B cell (primary cell): ENCODE measurements around the gene KCTD5. TPM values are rescaled to one million over a fixed set of nuclear protein-coding genes. Genes with fewer than 3 reads are reported as not detected.

ENCODE experiments used
- ATAC-seq: fragments of 200-7000 bp; cut with Tn5 transposase; one replicate; pipeline ENCODE4 v1.10.0; 2021; ENCODE audit warnings: low read depth, mild to moderate bottlenecking, moderate number of reproducible peaks, moderate library complexity
- CTCF ChIA-PET: fragments of 350-600 bp; sonication (Branson Sonifier 250); formaldehyde crosslinking; loops from one replicate; lab custom pipeline; 2021; ENCODE audit warnings: antibody characterized with exemption, inconsistent platforms; lab: Charles Lee
- POLR2A ChIA-PET: fragments of 350-600 bp; sonication (Branson Sonifier 250); formaldehyde crosslinking; loops from one replicate; lab custom pipeline; 2021; ENCODE audit warnings: antibody characterized with exemption; lab: Charles Lee
- DNase-seq: peaks from one replicate; pipeline ENCODE4 v3.0.0; 2013
- H2AFZ ChIP-seq: 2 replicates; pipeline ENCODE4 v1.6.1; 2012; ENCODE audit warnings: mild to moderate bottlenecking, low read depth, low read length; ENCODE audit not compliant: insufficient read depth, poor library complexity, severe bottlenecking
- H3K27ac ChIP-seq, 2 donors: 1 replicate in 1 of 2; 2 replicates in 1 of 2; pipeline ENCODE4 v1.5.1; 2012 to 2013; ENCODE audit warnings: low read length in 2 of 2, mild to moderate bottlenecking in 2 of 2, moderate library complexity in 1 of 2
- H3K27me3 ChIP-seq, 4 experiments: fragments of 200-600 bp in 1 of 4; sonication (generic) in 1 of 4; replicated peaks in 1 of 4; 1 replicate in 2 of 4; 2 replicates in 2 of 4; pipeline versions ENCODE4 v1.6.1 to v1.7.0; 2013 to 2016; ENCODE audit warnings: low read length in 3 of 4, mild to moderate bottlenecking in 2 of 4, mixed read lengths in 1 of 4, moderate library complexity in 1 of 4; ENCODE audit not compliant: insufficient read depth in 4 of 4, control insufficient read depth in 3 of 4; ENCODE audit errors: control extremely low read depth in 1 of 4
- H3K36me3 ChIP-seq, 2 experiments: replicated peaks in 1 of 2; 1 replicate in 1 of 2; 2 replicates in 1 of 2; pipeline versions ENCODE4 v1.6.1 to v1.7.1; 2013; ENCODE audit warnings: low read length in 1 of 2; ENCODE audit not compliant: insufficient read depth in 2 of 2, control insufficient read depth in 1 of 2; ENCODE audit errors: control extremely low read depth in 1 of 2, extremely low read depth in 1 of 2
- H3K4me1 ChIP-seq, 2 donors: fragments of 200-600 bp in 1 of 2; sonication (generic) in 1 of 2; 1 replicate in 1 of 2; 2 replicates in 1 of 2; pipeline versions ENCODE4 v1.5.1 to v1.6.1; 2013 to 2017; ENCODE audit warnings: low read length in 2 of 2; ENCODE audit not compliant: control insufficient read depth in 2 of 2, insufficient read depth in 2 of 2
- H3K4me2 ChIP-seq: replicated peaks from 2 replicates; pipeline ENCODE3; 2012; ENCODE audit warnings: mild to moderate bottlenecking, low read depth, low read length; ENCODE audit not compliant: poor library complexity, severe bottlenecking
- H3K4me3 ChIP-seq, 5 experiments: fragments of 200-600 bp in 1 of 5; sonication (generic) in 1 of 5; 1 replicate in 3 of 5; 2 replicates in 2 of 5; pipeline versions ENCODE4 v1.5.1 to v1.7.0; 2011 to 2016; ENCODE audit warnings: low read length in 4 of 5, mild to moderate bottlenecking in 4 of 5, low read depth in 2 of 5, control low read depth in 1 of 5, moderate library complexity in 1 of 5; ENCODE audit not compliant: insufficient read depth in 1 of 5; ENCODE audit errors: control extremely low read depth in 1 of 5, extremely low read depth in 1 of 5
- H3K79me2 ChIP-seq: fragments of 200-600 bp; sonication (generic); one replicate; pipeline ENCODE4 v1.6.0; 2016; ENCODE audit warnings: low read length; ENCODE audit not compliant: control insufficient read depth, insufficient read depth
- H3K9ac ChIP-seq: fragments of 200-600 bp; sonication (generic); 2 replicates; pipeline ENCODE4 v1.6.1; 2017; ENCODE audit warnings: mild to moderate bottlenecking, low read length, moderate library complexity
- H3K9me3 ChIP-seq, 3 donors: one replicate each; pipeline versions ENCODE4 v1.6.1 to v1.7.1; 2013; ENCODE audit warnings: low read length in 2 of 3; ENCODE audit not compliant: control insufficient read depth in 2 of 3, insufficient read depth in 1 of 3; ENCODE audit errors: control extremely low read depth in 1 of 3
- H4K20me1 ChIP-seq: 2 replicates; pipeline ENCODE4 v1.6.0; 2012; ENCODE audit warnings: mild to moderate bottlenecking, low read length; ENCODE audit not compliant: insufficient read depth, control insufficient read depth, poor library complexity, severe bottlenecking
- H3K27ac Mint-ChIP-seq: one replicate; pipeline ENCODE4 v1.8.0; 2021; ENCODE audit warnings: mixed read lengths
- H3K27me3 Mint-ChIP-seq: one replicate; pipeline ENCODE4 v1.8.0; 2021; ENCODE audit warnings: mixed read lengths
- H3K4me1 Mint-ChIP-seq: one replicate; pipeline ENCODE4 v1.8.0; 2021; ENCODE audit warnings: mixed read lengths
- H3K4me3 Mint-ChIP-seq: one replicate; pipeline ENCODE4 v1.8.0; 2021; ENCODE audit warnings: mixed read lengths
- H3K9me3 Mint-ChIP-seq: one replicate; pipeline ENCODE4 v1.8.0; 2022; ENCODE audit warnings: mixed read lengths; ENCODE audit not compliant: insufficient read depth
- CTCF ChIP-seq: fragments of 200-600 bp; IDR thresholded peaks from one replicate; pipeline ENCODE4 v1.8.0; 2022; ENCODE audit warnings: antibody characterized with exemption, mild to moderate bottlenecking
- WGBS: methylation state at CpG from one replicate; pipeline ENCODE4 v1.1.5; 2013; ENCODE audit warnings: missing lambda C conversion rate; ENCODE audit not compliant: insufficient coverage; 5-methylcytosine and 5-hydroxymethylcytosine counted together
- intact Hi-C: fragments of 100-400 bp; cut with micrococcal nuclease; formaldehyde crosslinking; loops from one replicate; pipeline ENCODE4 v1.10.0; 2022
- polyA plus RNA-seq: library from polyadenylated mRNA; depleted of rRNA; stranded (reverse); fragments of >200 nt; gene quantifications from 2 replicates; pipeline ENCODE4 v1.2.3, GENCODE V29; 2012
- total RNA-seq, 2 donors: library from RNA; stranded (reverse); fragments of 120-200 nt in 1 of 2; gene quantifications; 1 replicate in 1 of 2; 2 replicates in 1 of 2; pipeline versions ENCODE4 v1.2.3 to v1.2.4, GENCODE V29; 2013 to 2022

KCTD5 gene
- total and polyA plus RNA-seq, 2 donors (not counting 1 experiment from before 2014, with no cell fraction given): 17.2 to 37.3 TPM

GRCh38 chr16:2710021-2710710, 27.8 kb downstream of the KCTD5 start:
- POLR2A ChIA-PET: no interaction called here
- 84% methylated on average over 20 of the region's 20 CpGs for WGBS
- H3K4me3 Mint-ChIP-seq: no peak overlapping the region

More at GRCh38 chr16:2710021-2710710, 27.8 kb downstream of the KCTD5 start:
- TF ChIP-seq CTCF: no peak
- Histone ChIP-seq H2AFZ (no peak overlapping the region), H3K4me2 (no peak overlapping the region), H3K9me3 (peaks cover 0 to 3% (median 0%) of the 10 kb centered on the region in 3 donors), H3K79me2 (no peaks in the 10 kb centered on the region), H3K27ac (no peak overlapping the region), H3K4me3 (no peak overlapping the region), H3K36me3 (peaks cover 0 to 29% of the 10 kb centered on the region in 2 experiments), H3K9ac (no peak overlapping the region), H3K4me1 (peaks cover 0 to 1% of the 10 kb centered on the region in 2 donors), H3K27me3 (no peaks in the 10 kb centered on the region), H4K20me1 (peaks cover 40% of the 10 kb centered on the region)
- peaks cover 4% of the 10 kb centered on the region for H3K27me3 Mint-ChIP-seq
- DNase-seq (no peak), ATAC-seq (no peak)
- H3K9me3 Mint-ChIP-seq: no peaks in the 10 kb centered on the region
- CTCF ChIA-PET: no interaction called here
- intact Hi-C loops: no loop called here
- H3K4me1 Mint-ChIP-seq: peaks cover 6% of the 10 kb centered on the region
- no peak overlapping the region for H3K27ac Mint-ChIP-seq
